IMR-90 (cell line): ENCODE results near the gene SRGAP2C. TPM values are rescaled to one million over a fixed set of nuclear protein-coding genes. Genes with fewer than 3 reads are reported as not detected.
"Not testable (repeated sequence)": the region's sequence is repeated elsewhere in the genome, so short reads cannot be mapped to it uniquely, and the experiment has no call there.

Experiments
- ATAC-seq: fragments of 200-7000 bp; cut with Tn5 transposase; 2 replicates; pipeline ENCODE4 v1.9.1; 2020; ENCODE audit warnings: low read depth, mild to moderate bottlenecking, moderate library complexity
- BruUV-seq: library from RNA; stranded (reverse); fragments of 400-500 nt; replicated peaks from 2 replicates; lab custom pipeline; 2021; lab: Mats Ljungman, UMichigan
- CTCF ChIA-PET: fragments of 300-600 bp; formaldehyde crosslinking; extraction: SDS; loops from one replicate; lab custom pipeline; 2021; ENCODE audit warnings: antibody characterized with exemption; lab: Yijun Ruan, JAX
- POLR2A ChIA-PET: fragments of 300-600 bp; sonication (Branson Sonifier 250); formaldehyde crosslinking; loops from one replicate; lab custom pipeline; 2022; ENCODE audit warnings: antibody characterized with exemption; ENCODE audit not compliant: unreplicated experiment; lab: Charles Lee
- DNase-seq: peaks from one replicate; pipeline ENCODE4 v3.0.0; 2013
- H2AFZ ChIP-seq: replicated peaks from 2 replicates; pipeline ENCODE3; 2013; ENCODE audit warnings: low read length, mild to moderate bottlenecking; ENCODE audit not compliant: poor library complexity
- H2AK5ac ChIP-seq: 2 replicates; pipeline ENCODE4 v1.6.1; 2013; ENCODE audit warnings: low read depth, low read length, inconsistent platforms
- H2AK9ac ChIP-seq: replicated peaks from 2 replicates; pipeline ENCODE3; 2013; ENCODE audit warnings: mild to moderate bottlenecking, low read depth, low read length, moderate library complexity; ENCODE audit not compliant: poor library complexity
- H2BK120ac ChIP-seq: 2 replicates; pipeline ENCODE4 v1.6.1; 2013; ENCODE audit warnings: low read depth, low read length, inconsistent platforms
- H2BK15ac ChIP-seq: 3 replicates; pipeline ENCODE4 v1.6.1; 2013; ENCODE audit warnings: low read depth, low read length, inconsistent platforms
- H2BK20ac ChIP-seq: 2 replicates; pipeline ENCODE4 v1.6.1; 2013; ENCODE audit warnings: low read depth, mild to moderate bottlenecking, inconsistent platforms, low read length, moderate library complexity
- H2BK5ac ChIP-seq: 2 replicates; pipeline ENCODE4 v1.6.1; 2013; ENCODE audit warnings: mild to moderate bottlenecking, low read depth, low read length, inconsistent platforms; ENCODE audit not compliant: poor library complexity, severe bottlenecking
- H3K14ac ChIP-seq: replicated peaks from 2 replicates; pipeline ENCODE4 v1.6.1; 2013; ENCODE audit warnings: low read depth, low read length, inconsistent platforms
- H3K18ac ChIP-seq: 2 replicates; pipeline ENCODE4 v1.6.1; 2013; ENCODE audit warnings: low read depth, low read length, control low read depth
- H3K23ac ChIP-seq: 2 replicates; pipeline ENCODE4 v1.6.1; 2013; ENCODE audit warnings: low read depth, low read length, inconsistent platforms
- H3K27ac ChIP-seq: 2 replicates; pipeline ENCODE4 v1.5.1; 2013; ENCODE audit warnings: mild to moderate bottlenecking, control low read depth, low read length; ENCODE audit not compliant: insufficient read depth
- H3K27me3 ChIP-seq: 2 replicates; pipeline ENCODE4 v1.6.1; 2013; ENCODE audit warnings: low read length; ENCODE audit not compliant: control insufficient read depth, insufficient read depth
- H3K36me3 ChIP-seq: 2 replicates; pipeline ENCODE4 v1.6.1; 2013; ENCODE audit warnings: low read length, mixed read lengths; ENCODE audit not compliant: control insufficient read depth, insufficient read depth
- H3K4ac ChIP-seq: 2 replicates; pipeline ENCODE4 v1.6.1; 2013; ENCODE audit warnings: low read depth, low read length, inconsistent platforms
- H3K4me1 ChIP-seq: 2 replicates; pipeline ENCODE4 v1.6.1; 2013; ENCODE audit warnings: low read length, mixed read lengths; ENCODE audit not compliant: control insufficient read depth, insufficient read depth
- H3K4me2 ChIP-seq: 2 replicates; pipeline ENCODE4 v1.6.1; 2013; ENCODE audit warnings: low read depth, mild to moderate bottlenecking, control low read depth, low read length, moderate library complexity
- H3K4me3 ChIP-seq: 2 replicates; pipeline ENCODE4 v1.5.1; 2013; ENCODE audit warnings: low read depth, mild to moderate bottlenecking, control low read depth, low read length, moderate library complexity; ENCODE audit not compliant: insufficient read depth
- H3K56ac ChIP-seq: 2 replicates; pipeline ENCODE4 v1.6.1; 2013; ENCODE audit warnings: low read length, inconsistent platforms; ENCODE audit not compliant: insufficient read depth; ENCODE audit errors: extremely low read depth
- H3K79me1 ChIP-seq, 2 experiments: 2 replicates each; pipeline ENCODE4 v1.6.1; 2013; ENCODE audit warnings: low read length in 2 of 2, inconsistent platforms in 1 of 2, low read depth in 1 of 2
- H3K9ac ChIP-seq: 2 replicates; pipeline ENCODE4 v1.6.1; 2013; ENCODE audit warnings: low read depth, low read length, control low read depth
- H3K9me1 ChIP-seq: 2 replicates; pipeline ENCODE4 v1.6.1; 2013; ENCODE audit warnings: low read length, inconsistent platforms; ENCODE audit not compliant: insufficient read depth
- H3K9me3 ChIP-seq: 2 replicates; pipeline ENCODE4 v1.6.1; 2013; ENCODE audit warnings: low read length; ENCODE audit not compliant: control insufficient read depth, insufficient read depth
- H4K20me1 ChIP-seq: 2 replicates; pipeline ENCODE4 v1.6.1; 2013; ENCODE audit warnings: low read length, inconsistent platforms; ENCODE audit not compliant: insufficient read depth
- H4K5ac ChIP-seq: 2 replicates; pipeline ENCODE4 v1.6.1; 2013; ENCODE audit warnings: mild to moderate bottlenecking, low read depth, low read length, control low read depth
- H4K8ac ChIP-seq, 2 experiments: 2 replicates each; pipeline ENCODE4 v1.6.1; 2013; ENCODE audit warnings: low read depth in 2 of 2, low read length in 2 of 2, control low read depth in 1 of 2, inconsistent platforms in 1 of 2
- H4K91ac ChIP-seq: 2 replicates; pipeline ENCODE4 v1.6.1; 2013; ENCODE audit warnings: low read depth, low read length, inconsistent platforms; ENCODE audit not compliant: insufficient read depth
- WGBS, 2 experiments: methylation state at CpG; one replicate each; pipeline versions ENCODE4 v1.1.5 to v1.1.7; 2013; ENCODE audit warnings: missing lambda C conversion rate in 2 of 2; ENCODE audit not compliant: insufficient read length in 1 of 2; ENCODE audit errors: extremely low coverage in 2 of 2; 5-methylcytosine and 5-hydroxymethylcytosine counted together
- dilution Hi-C: fragments of 300-500 bp; cut with HindIII; formaldehyde crosslinking; loops from one replicate; pipeline ENCODE4 v1.14.3; 2018; ENCODE audit warnings: low sequenced_read_pairs; ENCODE audit not compliant: unreplicated experiment
- in situ Hi-C: fragments of 300-500 bp; cut with MboI; formaldehyde crosslinking; loops from 3 replicates; pipeline ENCODE4 v1.14.3; 2019; ENCODE audit warnings: low sequenced_read_pairs, inconsistent platforms, mixed read lengths
- intact Hi-C: fragments of 100-400 bp; cut with micrococcal nuclease; formaldehyde crosslinking; loops from 2 replicates; pipeline ENCODE4 v1.10.0; 2022
- polyA plus RNA-seq, 3 experiments: library from polyadenylated mRNA; depleted of rRNA; stranded (reverse); fragments of >200 nt; gene quantifications; 2 replicates each; pipeline ENCODE4 v1.2.3, GENCODE V29; 2012; ENCODE audit warnings: low replicate concordance in 1 of 3
- total RNA-seq: library from RNA; depleted of rRNA; stranded (reverse); fragments of >200 nt; gene quantifications from 2 replicates; pipeline ENCODE4 v1.2.3, GENCODE V29; 2012

Gene SRGAP2C
- total and polyA plus RNA-seq, 2 of the 4 experiments (the other 2 are of a cell fraction) = 5.6 to 12.7 TPM

GRCh38 chr1:121316081-121316480, 131.3 kb downstream of the SRGAP2C start:
- H3K9me1 ChIP-seq, H3K4me2 ChIP-seq, BruUV-seq, H3K4me3 ChIP-seq, H2AK9ac ChIP-seq, H3K18ac ChIP-seq, H4K91ac ChIP-seq, H3K4me1 ChIP-seq, ATAC-seq, H2BK20ac ChIP-seq, H3K56ac ChIP-seq, POLR2A ChIA-PET, H2BK15ac ChIP-seq, H2BK120ac ChIP-seq, H4K20me1 ChIP-seq, CTCF ChIA-PET, H4K5ac ChIP-seq, H3K27ac ChIP-seq, H2BK5ac ChIP-seq, intact Hi-C loops, H2AK5ac ChIP-seq, H3K14ac ChIP-seq, H2AFZ ChIP-seq, H3K4ac ChIP-seq, H3K9me3 ChIP-seq, H4K8ac ChIP-seq, DNase-seq, H3K79me1 ChIP-seq, H3K23ac ChIP-seq, H3K27me3 ChIP-seq, in situ Hi-C loops, H3K9ac ChIP-seq, H3K36me3 ChIP-seq, dilution Hi-C loops: not testable (repeated sequence)
- WGBS, 2 experiments = no CpG with 5 or more reads among the region's 3 CpGs

DNA sequence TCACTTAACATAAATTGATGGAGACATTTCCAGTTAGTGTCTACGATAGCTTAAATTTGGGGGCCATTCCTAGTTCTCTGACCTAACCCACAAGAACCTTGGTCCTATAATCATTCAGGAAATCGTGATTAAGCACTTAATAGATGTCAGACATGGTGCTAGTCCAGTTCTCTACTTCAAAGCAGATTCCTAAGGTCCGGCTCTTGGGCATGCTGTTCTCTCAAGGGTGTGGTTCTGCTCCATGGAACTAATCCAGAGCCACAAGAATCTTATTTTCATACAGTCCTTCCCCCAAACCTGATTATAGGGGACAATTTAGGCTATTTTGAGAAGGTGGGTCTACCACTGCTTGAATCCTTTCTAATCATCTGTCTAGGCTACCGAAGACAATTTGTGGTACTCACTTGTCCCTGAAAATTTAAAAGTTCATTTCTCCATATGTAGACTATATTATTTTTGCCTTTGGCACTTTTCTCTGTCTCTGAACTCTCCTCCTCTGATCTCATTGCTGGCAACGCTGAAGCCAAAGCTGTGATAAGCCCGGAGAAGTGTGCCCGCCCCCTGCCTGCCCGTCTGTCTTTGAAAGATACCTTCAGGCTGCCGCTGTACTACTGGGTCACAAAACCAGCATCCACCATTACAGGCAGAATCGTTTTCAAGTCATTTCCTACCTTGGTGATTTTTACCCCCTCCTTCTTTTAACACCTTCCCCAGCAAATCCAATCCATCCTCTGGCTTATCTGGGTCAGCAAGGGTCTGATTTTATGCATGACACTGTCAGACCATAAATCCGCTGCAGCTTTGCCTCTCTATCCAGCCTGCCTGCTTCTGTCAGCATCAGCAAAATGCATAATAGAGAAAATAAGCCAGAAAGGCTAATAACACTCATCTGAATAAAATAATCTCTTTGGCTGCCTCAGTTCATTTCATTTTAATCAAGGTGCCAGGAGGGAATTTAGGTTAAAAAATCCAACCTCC, 133.0 kb downstream of the SRGAP2C start:
- H3K27ac ChIP-seq, BruUV-seq, in situ Hi-C loops, H4K5ac ChIP-seq, H2BK120ac ChIP-seq, H3K9ac ChIP-seq, H3K79me1 ChIP-seq, H3K4me1 ChIP-seq, H2AK5ac ChIP-seq, H3K36me3 ChIP-seq, H3K23ac ChIP-seq, H2BK20ac ChIP-seq, H4K20me1 ChIP-seq, H2BK5ac ChIP-seq, H3K9me1 ChIP-seq, H4K91ac ChIP-seq, H3K4me2 ChIP-seq, dilution Hi-C loops, H3K9me3 ChIP-seq, H3K14ac ChIP-seq, H2BK15ac ChIP-seq, DNase-seq, H3K4me3 ChIP-seq, H3K4ac ChIP-seq, H3K18ac ChIP-seq, H2AFZ ChIP-seq, H3K27me3 ChIP-seq, CTCF ChIA-PET, ATAC-seq, H3K56ac ChIP-seq, H4K8ac ChIP-seq, POLR2A ChIA-PET, H2AK9ac ChIP-seq, intact Hi-C loops: not testable (repeated sequence)
- WGBS, 2 experiments = no CpG with 5 or more reads among the region's 11 CpGs
